Kasumi-1 (cell line): Measurements from ENCODE around the gene ROPN1B.
"Not testable (repeated sequence)": the region's sequence is repeated elsewhere in the genome, so short reads cannot be mapped to it uniquely, and the experiment has no call there.

Source experiments
- DNase-seq, 2 experiments: peaks; one replicate each; lab custom pipeline; 2025; lab: John Stamatoyannopoulos, UW

The ROPN1B gene

DNA sequence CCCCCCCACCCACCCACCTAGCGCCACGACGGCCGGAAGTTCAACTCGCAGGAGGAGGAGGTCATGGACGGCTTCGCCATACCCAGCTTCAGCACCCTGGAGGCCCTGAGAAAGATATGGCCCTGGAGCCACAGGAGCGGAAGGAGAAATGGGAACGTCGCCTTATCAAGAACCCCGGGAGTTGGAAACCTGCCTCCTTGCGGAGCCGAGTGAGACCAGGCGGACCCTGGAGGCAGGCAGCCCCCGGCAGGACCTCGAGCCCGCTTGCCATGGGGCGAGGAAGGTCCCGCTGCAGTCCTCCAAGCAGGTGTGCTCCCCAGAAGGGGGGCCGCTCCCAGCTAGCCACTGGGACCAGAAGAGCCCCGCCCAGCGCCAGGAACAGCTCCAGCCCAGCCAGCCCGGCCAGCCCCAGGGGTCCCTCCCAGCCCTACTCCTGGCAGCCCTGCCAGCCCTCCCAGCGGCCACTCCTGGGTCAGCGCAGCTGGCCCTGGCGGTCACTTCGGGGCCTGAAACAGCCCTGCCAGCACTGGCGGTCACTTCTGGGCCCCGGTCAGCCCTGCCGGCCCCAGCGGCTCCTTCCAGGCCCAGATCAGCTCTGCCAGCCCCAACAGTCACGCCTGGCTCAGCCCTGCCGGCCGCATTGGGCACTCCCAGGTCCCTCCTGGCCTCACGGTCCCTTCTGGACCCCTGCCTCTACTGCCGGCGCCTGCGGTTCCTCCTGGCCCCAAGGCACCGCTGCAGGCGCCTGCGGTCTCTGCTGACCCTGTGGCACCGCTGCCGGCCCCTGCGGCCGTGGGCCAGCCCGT is 10.3 kb upstream of the ROPN1B start:
- no peak for DNase-seq

DNA sequence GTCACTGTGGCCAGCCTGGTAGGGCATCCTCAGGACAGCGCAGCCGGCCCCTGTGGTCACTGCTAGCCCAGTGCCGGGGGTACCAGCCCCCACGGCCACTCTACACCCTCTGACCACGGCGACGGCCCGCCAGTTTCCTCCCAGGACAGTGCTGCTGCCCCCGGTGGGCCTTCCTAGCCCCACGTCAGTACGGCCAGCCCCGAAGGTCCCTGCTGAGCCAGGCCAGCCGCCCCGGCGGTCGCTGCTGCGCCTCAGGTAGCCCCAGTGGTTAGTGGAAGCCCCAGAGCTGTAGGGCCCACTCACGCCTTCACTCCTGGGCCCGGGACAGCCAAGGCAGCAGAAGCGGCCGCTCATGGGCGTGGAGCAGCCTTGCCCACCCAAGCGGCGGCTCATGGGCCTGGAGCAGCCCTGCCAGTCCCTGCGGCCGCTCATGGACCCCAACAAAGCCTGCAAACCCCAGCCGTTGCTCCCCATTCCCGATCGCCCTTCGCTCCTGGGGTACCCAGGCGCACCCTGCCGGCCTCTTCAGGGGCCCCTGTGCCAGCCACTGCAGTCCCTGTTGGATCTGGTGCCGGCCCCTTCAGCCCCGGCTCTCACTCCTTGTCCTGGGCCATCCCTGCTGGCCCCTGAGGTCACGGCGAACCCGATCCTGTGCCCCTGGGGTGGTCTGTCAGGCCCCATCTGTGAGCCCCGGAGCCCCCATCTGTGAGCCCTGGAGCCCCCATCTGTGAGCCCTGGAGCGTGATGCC is 9.5 kb upstream of the ROPN1B start:
- DNase-seq = no peak

DNA sequence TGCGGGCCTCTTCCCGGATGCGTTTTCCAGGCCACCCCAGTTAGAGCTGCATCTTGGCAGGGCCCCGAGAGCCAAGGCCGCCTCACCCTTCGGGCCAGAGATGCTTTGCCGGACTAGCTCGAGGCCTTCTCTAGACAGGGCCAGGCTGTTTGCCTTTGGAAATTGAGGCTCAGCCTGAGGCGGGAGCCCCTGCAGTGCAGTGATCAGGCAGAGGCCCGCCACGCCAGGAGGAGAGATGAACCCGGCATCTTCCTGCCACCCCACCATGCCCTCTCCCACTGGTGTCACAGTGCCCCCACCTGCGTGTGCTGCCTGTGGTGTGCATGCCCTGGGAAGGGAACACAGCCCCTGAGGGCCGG is 8.9 kb upstream of the ROPN1B start:
- no peak for DNase-seq

DNA sequence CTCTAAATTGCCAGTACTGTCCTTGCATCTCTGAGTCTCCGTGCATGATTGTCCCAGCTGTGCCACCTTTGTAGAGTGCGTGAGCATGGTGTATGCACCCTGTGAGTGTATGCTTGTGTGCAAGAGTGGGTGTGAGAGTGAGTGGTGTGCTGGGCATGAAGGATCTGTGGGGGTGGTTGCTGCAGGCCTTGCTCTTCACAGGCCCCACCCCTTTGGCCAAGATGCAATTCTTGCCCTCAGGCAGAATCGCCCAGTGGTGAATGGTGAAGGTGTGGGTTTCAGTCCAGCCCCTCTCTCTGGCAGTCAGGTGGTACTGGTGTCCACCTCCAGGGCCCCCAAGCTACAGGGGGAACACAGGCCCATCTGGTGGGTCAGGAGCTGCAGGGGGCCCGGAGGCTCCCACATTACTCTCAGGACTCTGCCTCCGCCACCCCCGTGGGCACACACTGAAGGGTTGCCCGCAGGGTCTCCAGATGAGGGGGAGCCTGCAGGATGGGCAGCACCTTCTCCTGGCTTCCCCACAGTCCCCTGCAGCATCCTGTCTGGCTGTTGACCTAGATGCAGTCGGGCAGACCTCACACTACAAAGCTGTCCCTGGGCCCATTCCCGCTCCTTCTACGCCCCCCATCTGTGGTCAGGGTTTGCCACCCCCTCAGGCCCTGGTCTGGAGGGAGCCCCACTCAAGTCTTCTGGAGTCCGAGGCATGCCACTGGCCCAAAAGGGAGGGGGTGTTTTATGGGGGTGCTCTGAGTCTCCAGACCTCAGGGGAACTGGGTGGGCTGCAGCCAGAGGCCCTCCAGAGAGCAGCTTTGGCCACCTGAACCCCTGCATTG is 8.3 kb upstream of the ROPN1B start:
- DNase-seq = no peak

DNA sequence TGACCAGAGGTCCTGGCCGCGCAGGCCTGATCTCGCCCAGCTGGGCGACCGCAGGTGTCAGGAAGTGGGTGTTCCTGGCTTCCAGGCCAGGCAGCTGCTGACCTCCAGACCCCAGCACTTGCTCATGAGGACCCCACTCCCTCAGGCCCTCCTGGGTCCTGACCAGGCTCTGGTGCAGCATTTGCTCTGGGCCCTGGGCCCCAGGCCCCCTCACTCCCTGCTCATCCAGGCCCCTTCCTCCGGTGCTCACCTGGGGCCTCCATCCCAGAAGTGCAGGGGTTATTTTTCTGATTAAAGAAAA is 7.7 kb upstream of the ROPN1B start:
- DNase-seq = no peak

DNA sequence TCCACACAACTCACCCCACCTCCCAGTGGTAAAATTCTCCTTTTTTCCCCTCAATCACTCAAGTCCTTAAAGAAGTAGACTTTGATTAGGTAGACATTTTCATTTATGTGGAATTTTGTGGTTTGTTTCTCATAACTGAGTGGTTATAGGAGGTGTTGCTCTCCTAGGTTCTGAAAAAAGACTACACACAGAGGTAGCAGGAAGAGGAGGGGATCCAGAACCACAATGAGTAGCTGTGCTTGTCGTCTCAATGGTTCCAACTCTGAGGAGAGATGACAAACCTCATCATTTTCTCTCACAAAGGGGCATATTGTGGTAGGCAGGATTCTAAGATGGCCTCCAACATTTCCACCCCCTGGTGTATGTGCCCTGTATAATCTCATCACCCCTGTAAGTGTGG is 5.1 kb upstream of the ROPN1B start:
- DNase-seq = not testable (repeated sequence)

DNA sequence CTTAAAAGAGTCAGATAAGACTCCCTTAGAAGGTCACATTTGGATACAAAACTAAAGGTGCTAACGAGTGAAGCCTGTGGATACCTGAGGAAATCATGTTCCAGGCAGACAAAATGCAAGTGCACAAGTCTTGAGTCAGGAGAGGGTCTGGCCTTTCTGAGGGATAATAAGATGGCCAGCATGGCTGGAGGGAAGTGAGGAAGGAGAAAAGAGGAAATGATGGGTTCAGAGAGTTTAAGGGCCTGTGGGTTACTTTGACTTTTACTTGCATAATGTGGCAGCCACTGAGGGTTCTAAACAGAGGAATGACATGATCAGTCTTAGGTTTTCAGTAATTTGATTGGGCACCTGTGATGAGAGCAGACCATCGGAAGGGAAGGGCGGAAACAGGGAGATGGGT is 3.5 kb upstream of the ROPN1B start:
- DNase-seq = no peak

DNA sequence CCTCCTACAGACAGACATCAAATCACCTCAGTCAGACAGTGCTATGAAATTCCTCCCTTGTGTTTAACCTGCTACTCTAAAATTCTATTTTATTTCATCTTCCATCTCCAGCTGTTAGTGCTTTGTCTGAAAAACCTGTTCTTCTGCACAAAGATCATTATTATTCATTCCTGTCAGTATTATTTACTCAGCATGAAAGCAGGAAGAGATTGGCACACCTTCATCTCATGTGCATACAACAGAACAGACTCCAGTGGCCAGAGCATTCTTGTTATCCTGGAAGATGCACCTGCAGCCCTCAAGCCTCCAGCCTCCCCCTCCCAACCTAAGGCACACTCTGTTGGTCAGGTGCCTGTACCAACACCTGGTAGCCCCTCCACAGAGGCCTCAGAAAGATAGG is 1.8 kb upstream of the ROPN1B start:
- no peak for DNase-seq

DNA sequence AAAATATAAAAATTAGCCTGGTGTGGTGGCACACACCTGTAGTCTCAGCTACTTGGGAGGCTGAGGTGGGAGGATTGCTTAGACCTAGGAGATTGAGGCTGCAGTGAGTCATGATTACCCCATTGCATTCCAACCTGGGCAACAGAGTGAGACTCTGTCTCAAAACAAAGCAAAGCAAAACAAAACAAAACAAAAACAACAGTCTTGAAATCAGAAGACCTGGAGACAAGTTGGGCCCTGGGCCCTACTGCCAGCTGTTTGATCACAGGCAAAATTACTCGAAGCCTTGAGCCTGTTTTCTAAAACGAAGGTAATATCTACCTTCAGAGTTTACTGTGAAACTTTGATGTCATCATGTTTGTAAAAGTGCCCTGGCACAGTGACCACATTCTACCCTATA is 857 bp upstream of the ROPN1B start:
- DNase-seq = not testable (repeated sequence)

DNA sequence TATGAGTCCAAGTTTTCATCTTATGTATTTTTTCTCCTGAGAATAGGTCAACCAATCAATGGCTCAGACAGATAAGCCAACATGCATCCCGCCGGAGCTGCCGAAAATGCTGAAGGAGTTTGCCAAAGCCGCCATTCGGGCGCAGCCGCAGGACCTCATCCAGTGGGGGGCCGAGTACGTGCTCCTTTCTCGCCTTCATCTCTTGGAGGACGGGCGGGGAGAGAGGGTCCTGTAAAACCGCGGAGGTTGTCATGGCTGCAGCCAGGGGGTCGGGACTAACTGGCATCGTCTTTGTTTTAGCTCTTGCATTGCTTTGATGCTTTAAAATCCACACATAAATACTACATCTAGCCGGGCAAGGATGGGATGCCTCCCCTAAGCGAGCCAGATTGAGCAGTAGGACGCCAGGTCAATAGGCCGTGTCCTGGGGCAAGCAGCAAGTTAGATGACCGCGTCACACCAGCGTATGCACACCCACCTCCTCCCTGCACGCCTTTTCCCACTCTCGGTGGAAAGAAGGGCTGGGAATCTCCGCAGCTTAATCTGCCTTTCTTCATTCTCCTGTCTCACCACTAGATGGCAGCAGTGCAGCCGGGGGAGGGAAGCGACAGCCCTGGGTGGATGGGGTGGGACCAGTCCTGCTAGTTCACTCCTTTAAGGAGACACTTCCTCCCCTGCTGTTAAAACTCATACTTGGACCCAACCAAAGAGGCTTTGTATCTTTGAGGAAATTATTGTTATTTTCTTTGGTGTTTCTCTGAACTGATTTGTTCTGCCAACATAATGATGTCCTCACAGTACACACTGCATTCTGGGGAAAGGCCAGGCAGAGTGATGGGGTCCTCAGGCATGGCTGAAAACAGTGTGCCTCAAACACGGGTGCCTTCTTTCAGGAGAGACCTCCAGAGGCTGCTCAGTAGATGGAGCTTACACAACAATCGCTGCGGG is 3.3 kb downstream of the ROPN1B start:
- peak; percentile 14 to 32 for DNase-seq

DNA sequence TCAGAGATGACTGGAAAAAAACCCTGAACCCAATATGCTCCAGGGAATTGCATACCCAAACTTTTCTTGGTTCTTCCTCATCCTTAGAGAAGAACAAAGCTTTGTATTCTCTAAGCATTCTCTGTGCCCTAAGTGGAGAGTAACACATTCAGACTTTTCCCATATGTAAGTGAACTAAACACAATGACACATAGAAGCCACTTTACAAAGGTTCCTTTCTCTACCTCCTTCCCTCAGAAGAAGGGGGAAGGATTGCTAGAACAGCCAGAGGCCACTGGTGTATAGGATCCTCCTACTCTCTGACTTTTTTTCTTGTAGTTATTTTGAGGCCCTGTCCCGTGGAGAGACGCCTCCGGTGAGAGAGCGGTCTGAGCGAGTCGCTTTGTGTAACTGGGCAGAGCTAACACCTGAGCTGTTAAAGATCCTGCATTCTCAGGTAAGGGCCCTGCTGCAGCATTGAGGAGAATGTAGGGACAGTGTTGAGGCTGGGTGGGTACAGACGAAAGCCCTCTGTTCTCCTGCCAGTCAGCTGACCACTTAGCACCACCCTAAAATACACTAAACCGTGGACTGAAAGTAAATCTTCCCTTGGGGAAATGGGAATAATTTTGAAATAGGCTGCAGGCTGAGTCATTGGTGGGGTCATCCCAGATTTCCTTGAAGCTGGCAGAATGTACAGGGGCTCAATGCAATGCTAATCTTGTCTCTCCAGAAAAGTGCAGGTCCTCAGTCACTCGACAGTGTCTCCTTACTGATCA is 6.4 kb downstream of the ROPN1B start:
- not testable (repeated sequence) for DNase-seq

DNA sequence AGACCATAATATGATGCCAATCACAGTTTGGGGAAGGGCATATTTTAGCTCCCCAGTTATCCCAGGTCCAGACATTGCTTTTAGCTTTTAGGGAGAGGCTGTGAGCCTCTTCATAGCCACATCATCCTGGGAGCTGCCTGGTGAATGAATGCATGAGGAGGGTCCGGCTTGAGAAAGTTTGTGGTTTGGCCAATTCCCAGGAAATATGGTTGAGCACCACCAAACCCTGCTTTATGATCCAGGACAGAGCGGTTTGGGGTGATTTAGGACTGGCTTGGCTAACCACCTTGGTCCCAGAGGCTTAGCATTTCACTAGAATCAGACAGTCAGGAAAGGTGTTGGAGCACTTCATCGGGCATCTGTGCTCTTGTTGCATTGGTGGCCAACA is 7.0 kb downstream of the ROPN1B start:
- DNase-seq = not testable (repeated sequence)

DNA sequence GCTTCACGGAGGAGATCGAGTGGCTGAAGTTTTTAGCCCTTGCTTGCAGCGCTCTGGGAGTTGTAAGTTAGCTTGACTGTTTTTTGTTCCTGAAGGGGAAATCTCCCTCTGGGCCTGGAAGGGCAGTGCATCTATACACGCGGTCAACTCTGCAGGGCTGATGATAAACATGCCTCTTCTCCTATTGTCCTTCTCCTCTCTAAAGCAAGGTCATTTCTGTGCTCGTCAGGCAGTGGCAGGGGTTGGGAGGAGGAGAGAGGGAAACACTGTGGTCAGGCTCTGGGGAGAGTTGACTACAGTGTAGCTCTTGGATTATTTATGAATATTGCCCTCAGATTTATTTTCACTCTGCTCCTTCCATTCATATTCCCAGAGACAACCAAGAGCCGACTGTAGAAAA is 8.1 kb downstream of the ROPN1B start:
- DNase-seq = not testable (repeated sequence)

DNA sequence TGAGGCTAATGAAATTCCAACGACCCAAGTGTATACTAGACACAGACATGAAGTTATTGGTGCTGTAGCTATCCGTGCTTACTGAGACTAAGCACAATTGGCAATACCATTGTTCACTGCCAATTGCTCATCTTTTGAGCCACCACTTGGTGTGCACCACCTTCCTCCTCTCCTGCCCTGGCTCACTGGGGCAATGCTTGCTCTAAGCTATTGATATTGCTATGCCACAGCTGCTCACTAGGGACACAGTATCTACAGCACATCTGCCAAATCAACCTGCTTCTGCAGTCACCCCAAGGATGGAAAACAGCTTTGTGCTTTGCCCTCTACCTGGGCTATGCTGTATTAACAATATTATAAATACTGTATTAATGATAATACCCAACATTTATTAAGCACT is 16.0 kb downstream of the ROPN1B start:
- DNase-seq = not testable (repeated sequence)

DNA sequence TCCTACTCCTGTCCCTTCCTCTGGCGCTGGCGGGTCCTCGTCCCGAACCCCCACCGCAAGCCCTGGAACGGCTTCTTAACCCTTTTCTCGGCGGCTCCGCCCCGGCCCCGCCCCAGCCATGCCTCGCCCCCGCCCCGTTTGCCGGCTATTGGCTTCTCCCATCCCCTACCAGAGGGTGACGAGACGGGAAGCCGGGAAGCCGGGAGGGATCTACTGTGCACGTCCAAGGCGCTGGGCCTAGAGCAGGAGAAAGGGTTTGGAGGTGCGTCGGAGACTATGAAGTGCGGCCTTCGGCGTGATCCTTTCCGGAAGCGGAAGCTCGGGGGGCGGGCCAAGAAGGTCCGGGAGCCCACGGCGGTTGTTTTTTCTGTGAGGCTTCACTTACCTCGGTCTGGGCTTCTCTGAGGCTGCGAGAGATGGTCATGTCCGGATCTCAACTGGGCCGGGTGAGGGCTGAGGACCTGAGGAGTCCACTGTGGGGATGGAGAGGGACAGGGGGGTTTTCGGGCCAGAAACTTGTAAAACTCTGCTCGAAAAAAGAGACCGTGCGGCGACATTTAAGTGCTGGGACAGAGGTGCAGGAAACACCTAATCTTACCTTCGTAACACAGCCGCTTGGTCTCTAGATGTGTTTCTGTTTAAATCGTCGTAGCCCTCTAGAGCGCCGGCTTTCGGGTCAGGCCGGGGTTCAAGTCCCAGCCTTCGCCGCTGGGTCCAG is 21.4 kb downstream of the ROPN1B start:
- peak; percentile 23 for DNase-seq

DNA sequence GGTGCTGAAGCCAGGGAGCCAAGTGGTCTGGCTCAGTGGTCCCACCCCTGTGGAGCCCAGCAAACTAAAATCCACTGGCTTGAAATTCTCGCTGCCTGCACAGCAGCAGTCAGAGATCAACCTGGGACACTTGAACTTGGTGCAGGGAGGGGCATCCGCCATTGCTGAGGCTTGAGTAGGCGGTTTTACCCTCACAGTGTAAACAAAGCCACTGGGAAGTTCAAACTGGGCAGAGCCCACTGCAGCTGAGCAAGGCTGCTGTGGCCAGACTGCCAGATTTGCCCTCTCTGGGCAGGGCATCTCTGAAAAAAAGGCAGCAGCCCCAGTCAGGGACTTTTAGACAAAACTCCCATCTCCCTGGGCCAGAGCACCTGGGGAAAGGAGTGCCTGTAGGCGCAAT is 27.8 kb downstream of the ROPN1B start:
- not testable (repeated sequence) for DNase-seq

DNA sequence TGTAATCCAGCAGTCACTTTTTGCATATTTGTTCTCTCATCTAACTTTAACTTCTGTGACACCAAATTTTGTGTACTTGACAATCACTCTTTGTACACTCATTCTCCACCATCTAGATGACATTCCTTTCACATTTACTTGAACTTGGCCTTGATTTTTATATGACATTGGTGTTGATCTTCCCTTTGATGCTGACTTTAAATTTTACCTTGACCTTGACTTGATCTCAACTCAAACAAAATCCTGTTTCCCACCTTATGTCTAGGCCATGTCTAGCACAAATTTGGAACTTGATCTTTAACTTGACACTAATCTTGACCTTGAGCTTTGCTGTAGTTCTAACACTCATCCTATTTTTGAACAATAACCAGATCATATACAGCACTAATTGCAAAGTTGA is 33.2 kb downstream of the ROPN1B start:
- no peak for DNase-seq

DNA sequence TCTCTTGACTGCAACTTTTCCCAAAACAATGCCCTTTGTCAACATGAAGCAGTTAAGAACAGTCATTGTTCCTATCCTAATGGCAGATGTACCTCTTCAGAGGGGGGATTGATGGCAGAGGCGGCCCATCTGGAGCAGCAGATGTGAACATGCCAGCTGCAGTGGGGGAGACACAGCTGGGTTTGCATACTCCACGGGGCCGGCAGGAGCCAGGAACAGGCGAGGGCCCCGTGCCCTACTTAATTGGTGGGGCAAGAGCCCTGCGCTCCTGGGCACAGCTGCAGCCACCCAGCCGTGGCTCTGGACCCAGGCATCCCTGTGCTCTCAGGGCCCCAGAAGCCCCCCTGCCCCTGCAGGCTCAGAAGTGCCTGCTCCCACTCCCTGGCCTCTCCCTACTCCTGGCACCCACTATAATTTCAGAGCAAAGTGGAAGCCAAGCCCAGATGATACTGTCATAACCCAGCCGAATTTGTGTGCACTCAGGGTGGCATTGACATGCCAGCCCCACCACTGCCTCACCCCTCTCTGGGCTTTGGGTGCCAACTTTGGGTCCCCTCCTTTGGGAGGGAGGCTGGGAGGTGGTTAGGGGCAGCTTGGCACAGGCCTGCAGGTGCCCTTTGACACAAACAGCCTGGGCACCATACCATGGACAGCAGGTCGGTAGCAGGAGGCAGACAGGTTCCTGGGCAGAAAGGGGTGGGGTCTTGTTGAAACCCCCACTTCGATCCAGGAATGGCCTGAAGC is 34.6 kb downstream of the ROPN1B start:
- no peak for DNase-seq

DNA sequence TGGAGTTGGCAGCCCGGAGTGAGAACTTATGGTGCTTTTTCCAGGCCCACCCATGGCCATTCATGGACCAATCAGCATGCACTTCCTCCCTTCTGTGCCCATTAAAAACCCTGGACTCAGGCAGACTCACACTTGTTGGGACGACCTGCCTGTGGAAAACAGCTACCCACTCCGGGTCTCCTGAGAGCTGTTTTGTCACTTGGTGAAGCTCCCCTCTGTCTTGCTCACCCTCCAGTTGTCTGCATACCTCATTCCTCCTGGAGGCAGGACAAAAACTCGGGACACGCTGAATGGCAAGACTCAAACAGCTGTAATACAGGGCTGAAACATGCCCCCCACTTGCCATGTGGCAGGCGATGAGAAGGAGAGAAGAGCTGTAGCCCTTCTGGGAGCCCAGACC is 35.2 kb downstream of the ROPN1B start:
- no peak for DNase-seq

DNA sequence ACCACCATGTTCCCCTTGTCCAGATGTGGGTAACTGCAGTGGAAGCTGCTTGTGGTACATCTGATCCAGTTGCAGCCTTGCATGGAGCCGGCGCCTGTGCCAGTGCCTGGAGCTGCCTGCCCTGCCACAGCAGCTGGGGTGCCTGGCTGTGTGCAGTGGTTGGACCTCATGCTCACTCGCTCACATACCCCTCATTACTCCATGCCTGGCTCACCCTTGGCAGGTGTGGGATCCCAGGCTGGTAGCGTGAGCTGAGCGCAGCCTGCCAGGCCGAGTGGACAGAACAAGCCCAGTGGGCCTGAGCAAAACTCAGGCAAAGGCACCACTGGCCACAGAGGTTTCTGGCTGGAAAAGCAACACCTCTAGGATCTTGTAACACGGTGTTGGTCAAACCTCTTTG is 35.7 kb downstream of the ROPN1B start:
- no peak for DNase-seq
